HAP-1 (cell line): ENCODE results near the gene ITIH3.

Experiments used
- DNase-seq, 2 experiments: peaks; one replicate each; pipeline ENCODE4 v3.0.0-alpha.2; 2016 to 2020; ENCODE audit warnings: low spot score in 2 of 2
- H3K27me3 ChIP-seq: fragments of 250-450 bp; sonication (Bioruptor Pico); 2 replicates; pipeline ENCODE4 v1.5.1; 2020; ENCODE audit warnings: low read depth, mild to moderate bottlenecking, moderate library complexity
- H3K36me3 ChIP-seq: fragments of 250-450 bp; sonication (Bioruptor Pico); replicated peaks from 2 replicates; pipeline ENCODE4 v1.5.1; 2020; ENCODE audit warnings: mild to moderate bottlenecking
- H3K4me1 ChIP-seq: fragments of 250-450 bp; sonication (Bioruptor Pico); 2 replicates; pipeline ENCODE4 v1.5.1; 2020; ENCODE audit warnings: mild to moderate bottlenecking
- H3K4me3 ChIP-seq: fragments of 250-450 bp; sonication (Bioruptor Pico); 2 replicates; pipeline ENCODE4 v1.5.1; 2020; ENCODE audit warnings: mild to moderate bottlenecking, moderate library complexity
- H3K9me3 ChIP-seq: fragments of 250-450 bp; sonication (Bioruptor Pico); 2 replicates; pipeline ENCODE4 v1.5.1; 2020; ENCODE audit warnings: mild to moderate bottlenecking, moderate library complexity
- in situ Hi-C: fragments of 300-500 bp; cut with MboI; formaldehyde crosslinking; loops from 3 replicates; pipeline ENCODE4 v1.14.3; 2020; ENCODE audit warnings: low sequenced_read_pairs, inconsistent platforms, mixed read lengths

Gene ITIH3

GRCh38 chr3:52816199-52816598 lies 21.6 kb downstream of the ITIH3 start:
- no peaks in the 10 kb centered on the region for H3K4me1 ChIP-seq
- H3K36me3 ChIP-seq = no peaks in the 10 kb centered on the region
- in situ Hi-C loops = no loop called here
- H3K4me3 ChIP-seq = no peak overlapping the region
- no peak for DNase-seq
- H3K27me3 ChIP-seq = no peaks in the 10 kb centered on the region
- no peaks in the 10 kb centered on the region for H3K9me3 ChIP-seq

- Histone ChIP-seq H3K4me3 (no peak overlapping the region), H3K9me3 (no peaks in the 10 kb centered on the region), H3K36me3 (no peaks in the 10 kb centered on the region), H3K4me1 (no peaks in the 10 kb centered on the region), H3K27me3 (no peaks in the 10 kb centered on the region)
- in situ Hi-C loops = no loop called here
- no peak for DNase-seq
These were observed 22.1 kb downstream of the ITIH3 start for GRCh38 chr3:52816654-52817053.

GRCh38 chr3:52817221-52817620 lies 22.6 kb downstream of the ITIH3 start:
- H3K9me3 ChIP-seq = no peaks in the 10 kb centered on the region
- no peaks in the 10 kb centered on the region for H3K27me3 ChIP-seq
- in situ Hi-C loops = no loop called here
- no peaks in the 10 kb centered on the region for H3K4me1 ChIP-seq
- no peak for DNase-seq
- no peak overlapping the region for H3K4me3 ChIP-seq
- H3K36me3 ChIP-seq = no peaks in the 10 kb centered on the region

GRCh38 chr3:52817860-52818259 lies 23.3 kb downstream of the ITIH3 start:
- Histone ChIP-seq H3K36me3 (no peaks in the 10 kb centered on the region), H3K4me3 (no peak overlapping the region), H3K9me3 (no peaks in the 10 kb centered on the region), H3K27me3 (no peaks in the 10 kb centered on the region), H3K4me1 (no peaks in the 10 kb centered on the region)
- DNase-seq = no peak
- in situ Hi-C loops = no loop called here

GRCh38 chr3:52819936-52820335 lies 25.3 kb downstream of the ITIH3 start:
- Histone ChIP-seq H3K9me3 (no peaks in the 10 kb centered on the region), H3K4me3 (no peak overlapping the region), H3K36me3 (no peaks in the 10 kb centered on the region), H3K4me1 (no peaks in the 10 kb centered on the region), H3K27me3 (no peaks in the 10 kb centered on the region)
- in situ Hi-C loops = no loop called here
- no peak for DNase-seq

- in situ Hi-C loops = no loop called here
- DNase-seq = peak; percentile 4 to 66
- Histone ChIP-seq H3K4me3 (no peak overlapping the region), H3K9me3 (no peaks in the 10 kb centered on the region), H3K4me1 (no peaks in the 10 kb centered on the region), H3K27me3 (no peaks in the 10 kb centered on the region), H3K36me3 (no peaks in the 10 kb centered on the region)
These were observed 26.1 kb downstream of the ITIH3 start for GRCh38 chr3:52820736-52821135.

- Histone ChIP-seq H3K27me3 (no peaks in the 10 kb centered on the region), H3K4me3 (no peak overlapping the region), H3K9me3 (no peaks in the 10 kb centered on the region), H3K36me3 (no peaks in the 10 kb centered on the region), H3K4me1 (no peaks in the 10 kb centered on the region)
- DNase-seq = no peak
- in situ Hi-C loops = no loop called here
These were observed 27.8 kb downstream of the ITIH3 start for GRCh38 chr3:52822363-52822762.

- in situ Hi-C loops = no loop called here
- no peaks in the 10 kb centered on the region for H3K36me3 ChIP-seq
These were observed 29.4 kb downstream of the ITIH3 start for GRCh38 chr3:52824037-52824436.

GRCh38 chr3:52827441-52827840 lies 32.8 kb downstream of the ITIH3 start:
- no peak for DNase-seq
- H3K9me3 ChIP-seq = no peaks in the 10 kb centered on the region
- no peaks in the 10 kb centered on the region for H3K27me3 ChIP-seq
- in situ Hi-C loops = no loop called here
- H3K4me3 ChIP-seq = no peak overlapping the region
- no peaks in the 10 kb centered on the region for H3K4me1 ChIP-seq
- no peaks in the 10 kb centered on the region for H3K36me3 ChIP-seq

More at GRCh38 chr3:52824037-52824436, 29.4 kb downstream of the ITIH3 start:
- Histone ChIP-seq H3K27me3 (no peaks in the 10 kb centered on the region), H3K9me3 (no peaks in the 10 kb centered on the region), H3K4me3 (no peak overlapping the region), H3K4me1 (no peaks in the 10 kb centered on the region)
- no peak for DNase-seq

GRCh38 chr3:52827866-52828376 lies 33.3 kb downstream of the ITIH3 start:
- H3K36me3 ChIP-seq = no peaks in the 10 kb centered on the region
- H3K4me3 ChIP-seq = no peak overlapping the region
- in situ Hi-C loops = no loop called here
- H3K27me3 ChIP-seq = no peaks in the 10 kb centered on the region
- no peak for DNase-seq
- H3K4me1 ChIP-seq = no peaks in the 10 kb centered on the region
- no peaks in the 10 kb centered on the region for H3K9me3 ChIP-seq

- DNase-seq = no peak
- H3K4me1 ChIP-seq = no peaks in the 10 kb centered on the region
- H3K9me3 ChIP-seq = no peaks in the 10 kb centered on the region
- H3K27me3 ChIP-seq = no peaks in the 10 kb centered on the region
- in situ Hi-C loops = no loop called here
- no peak overlapping the region for H3K4me3 ChIP-seq
- no peaks in the 10 kb centered on the region for H3K36me3 ChIP-seq
These were observed 34.9 kb downstream of the ITIH3 start for GRCh38 chr3:52829482-52829881.

GRCh38 chr3:52829906-52830463 lies 35.4 kb downstream of the ITIH3 start:
- H3K4me3 ChIP-seq = no peak overlapping the region
- no peaks in the 10 kb centered on the region for H3K27me3 ChIP-seq
- in situ Hi-C loops = no loop called here
- H3K4me1 ChIP-seq = no peaks in the 10 kb centered on the region
- no peak for DNase-seq
- H3K36me3 ChIP-seq = no peaks in the 10 kb centered on the region
- no peaks in the 10 kb centered on the region for H3K9me3 ChIP-seq

- in situ Hi-C loops = no loop called here
- Histone ChIP-seq H3K36me3 (no peaks in the 10 kb centered on the region), H3K9me3 (no peaks in the 10 kb centered on the region), H3K4me1 (no peaks in the 10 kb centered on the region), H3K4me3 (no peak within 1 kb of the TSS), H3K27me3 (no peaks in the 10 kb centered on the region)
- no peak for DNase-seq
These were observed 36.1 kb downstream of the ITIH3 start, which contains the start of gene ITIH4 for GRCh38 chr3:52830535-52831258. Gene ITIH4, minus strand, starts transcription at chr3:52830672. Its CDS starts 30 bp downstream, at chr3:52830642.

GRCh38 chr3:52831500-52832301 lies 37.1 kb downstream of the ITIH3 start:
- Histone ChIP-seq H3K4me1 (no peaks in the 10 kb centered on the region), H3K4me3 (no peak overlapping the region), H3K9me3 (no peaks in the 10 kb centered on the region), H3K36me3 (no peaks in the 10 kb centered on the region), H3K27me3 (no peaks in the 10 kb centered on the region)
- in situ Hi-C loops = no loop called here
- DNase-seq = peak in 1 of 2 experiments; percentile 32
